H7 (cell line): Measurements from ENCODE around the gene RETREG2. TPM values are rescaled to one million over a fixed set of nuclear protein-coding genes. Genes with fewer than 3 reads are reported as not detected.
"Not testable (repeated sequence)": the region's sequence is repeated elsewhere in the genome, so short reads cannot be mapped to it uniquely, and the experiment has no call there.

Source experiments
- DNase-seq: peaks from one replicate; pipeline ENCODE4 v3.0.0; 2012
- H3K27me3 ChIP-seq: 2 replicates; pipeline ENCODE4 v1.6.0; 2011; ENCODE audit warnings: mild to moderate bottlenecking, low read length; ENCODE audit not compliant: control insufficient read depth, insufficient read depth
- H3K36me3 ChIP-seq: replicated peaks from 2 replicates; pipeline ENCODE4 v1.5.1; 2011; ENCODE audit warnings: low read length; ENCODE audit not compliant: control insufficient read depth, insufficient read depth
- H3K4me3 ChIP-seq: 2 replicates; pipeline ENCODE4 v1.5.1; 2011; ENCODE audit warnings: low read depth, mild to moderate bottlenecking, control low read depth, low read length, moderate library complexity; ENCODE audit not compliant: insufficient read depth
- total RNA-seq: library from RNA; depleted of rRNA; stranded (reverse); fragments of >200 nt; shearing (Covaris generic); gene quantifications from 2 replicates; pipeline ENCODE4 v1.2.3, GENCODE V29; 2014

The RETREG2 gene
- total RNA-seq, 1 experiment from 2014 or later: 64.5 TPM

GRCh38 chr2:219198974-219199373 is 20.9 kb downstream of the RETREG2 start:
- Histone ChIP-seq H3K27me3 (no peaks in the 10 kb centered on the region), H3K36me3 (no peaks in the 10 kb centered on the region), H3K4me3 (no peak overlapping the region)
- peak; percentile 26 for DNase-seq

GRCh38 chr2:219199470-219200211 is 21.6 kb downstream of the RETREG2 start:
- H3K27me3 ChIP-seq: no peaks in the 10 kb centered on the region
- DNase-seq: peak; percentile 23
- no peak overlapping the region for H3K4me3 ChIP-seq

DNA sequence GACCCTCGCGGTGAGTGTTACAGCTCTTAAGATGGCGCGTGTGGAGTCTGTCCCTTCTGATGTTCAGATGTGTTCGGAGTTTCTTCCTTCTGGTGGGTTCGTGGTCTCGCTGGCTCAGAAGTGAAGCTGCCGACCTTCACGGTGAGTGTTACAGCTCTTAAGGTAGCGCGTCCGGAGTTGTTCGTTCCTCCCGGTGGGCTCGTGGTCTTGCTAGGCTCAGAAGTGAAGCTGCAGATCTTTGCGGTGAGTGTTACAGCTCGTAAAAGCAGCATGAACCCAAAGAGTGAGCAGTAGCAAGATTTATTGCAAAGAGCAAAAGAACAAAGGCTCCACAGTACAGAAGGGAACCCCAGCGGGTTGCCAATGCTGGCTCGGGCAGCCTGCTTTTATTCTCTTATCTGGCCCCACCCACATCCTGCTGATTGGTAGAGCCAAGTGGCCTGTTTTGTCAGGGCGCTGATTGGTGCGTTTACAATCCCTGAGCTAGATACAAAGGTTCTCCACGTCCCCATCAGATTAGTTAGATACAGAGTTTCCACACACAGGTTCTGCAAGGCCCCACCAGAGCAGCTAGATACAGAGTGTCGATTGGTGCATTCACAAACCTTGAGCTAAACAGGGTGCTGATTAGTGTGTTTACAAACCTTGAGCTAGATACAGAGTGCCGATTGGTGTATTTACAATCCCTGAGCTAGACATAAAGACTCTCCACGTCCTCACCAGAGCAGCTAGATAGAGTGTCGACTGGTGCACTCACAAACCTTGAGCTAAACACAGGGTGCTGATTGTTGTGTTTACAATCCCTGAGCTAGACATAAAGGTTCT is 22.6 kb downstream of the RETREG2 start:
- H3K4me3 ChIP-seq, H3K36me3 ChIP-seq, H3K27me3 ChIP-seq, DNase-seq: not testable (repeated sequence)

More at GRCh38 chr2:219199470-219200211, 21.6 kb downstream of the RETREG2 start:
- H3K36me3 ChIP-seq: no peaks in the 10 kb centered on the region

GRCh38 chr2:219201331-219201730 is 23.3 kb downstream of the RETREG2 start:
- not testable (repeated sequence) for H3K36me3 ChIP-seq, DNase-seq, H3K27me3 ChIP-seq, H3K4me3 ChIP-seq

DNA sequence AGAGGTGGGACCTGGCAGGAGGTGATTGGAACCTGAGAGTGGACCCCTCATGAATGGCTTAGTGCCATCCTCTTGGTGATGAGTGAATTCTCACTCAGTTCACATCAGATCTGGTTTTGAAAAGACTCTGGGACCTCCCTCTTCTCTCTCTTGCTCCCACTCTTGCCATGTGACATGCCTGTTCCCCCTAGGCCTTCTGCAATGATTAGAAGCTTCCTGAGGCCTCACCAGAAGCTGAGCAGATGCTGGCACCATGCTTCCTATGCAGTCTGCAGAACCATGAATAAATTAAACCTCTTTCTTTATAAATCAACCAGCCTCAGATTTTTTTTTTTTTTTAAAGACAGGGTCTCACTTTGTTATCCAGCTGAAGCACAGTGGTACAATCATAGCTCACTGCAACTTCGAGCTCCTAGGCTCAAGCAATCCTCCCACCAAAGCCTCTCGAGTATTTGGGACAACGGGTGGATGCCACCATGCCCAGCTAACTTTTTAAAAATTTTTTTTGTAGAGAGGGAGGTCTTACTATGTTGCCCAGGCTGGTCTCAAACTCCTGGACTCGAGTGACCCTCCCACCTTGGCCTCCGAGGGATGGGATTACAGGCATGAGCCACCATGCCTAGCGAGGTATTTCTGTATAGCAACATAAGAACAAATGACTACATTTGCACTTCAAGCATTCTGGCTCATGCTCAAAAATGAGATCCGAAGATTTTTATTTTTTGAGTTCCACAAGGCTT is 26.5 kb downstream of the RETREG2 start:
- Histone ChIP-seq H3K36me3 (peaks cover 4% of the 10 kb centered on the region), H3K27me3 (no peaks in the 10 kb centered on the region), H3K4me3 (no peak overlapping the region)
- no peak for DNase-seq

- peaks cover 6% of the 10 kb centered on the region for H3K36me3 ChIP-seq
- H3K27me3 ChIP-seq: no peaks in the 10 kb centered on the region
- DNase-seq: no peak
- H3K4me3 ChIP-seq: no peak overlapping the region
Observed at GRCh38 chr2:219205165-219205538, 27.1 kb downstream of the RETREG2 start.

DNA sequence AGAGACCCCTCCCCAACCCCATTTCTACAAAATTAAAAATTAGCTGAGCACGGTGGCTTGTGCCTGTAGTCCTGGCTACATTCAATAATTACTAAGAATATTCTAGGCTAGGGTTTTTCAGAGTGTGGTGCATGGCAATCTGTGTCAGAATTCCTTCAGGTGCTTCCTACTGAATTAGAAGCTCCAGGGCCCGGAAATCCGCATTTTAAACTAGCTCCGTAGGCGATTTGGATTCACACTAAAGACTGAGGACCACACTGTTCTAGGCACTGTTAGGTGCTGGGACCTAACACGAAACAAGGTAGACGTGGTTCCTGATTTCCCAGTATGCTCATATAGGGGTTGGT is 27.9 kb downstream of the RETREG2 start:
- DNase-seq: no peak
- H3K27me3 ChIP-seq: no peaks in the 10 kb centered on the region
- H3K36me3 ChIP-seq: peaks cover 8% of the 10 kb centered on the region
- peak overlapping the region; percentile 73 for H3K4me3 ChIP-seq

DNA sequence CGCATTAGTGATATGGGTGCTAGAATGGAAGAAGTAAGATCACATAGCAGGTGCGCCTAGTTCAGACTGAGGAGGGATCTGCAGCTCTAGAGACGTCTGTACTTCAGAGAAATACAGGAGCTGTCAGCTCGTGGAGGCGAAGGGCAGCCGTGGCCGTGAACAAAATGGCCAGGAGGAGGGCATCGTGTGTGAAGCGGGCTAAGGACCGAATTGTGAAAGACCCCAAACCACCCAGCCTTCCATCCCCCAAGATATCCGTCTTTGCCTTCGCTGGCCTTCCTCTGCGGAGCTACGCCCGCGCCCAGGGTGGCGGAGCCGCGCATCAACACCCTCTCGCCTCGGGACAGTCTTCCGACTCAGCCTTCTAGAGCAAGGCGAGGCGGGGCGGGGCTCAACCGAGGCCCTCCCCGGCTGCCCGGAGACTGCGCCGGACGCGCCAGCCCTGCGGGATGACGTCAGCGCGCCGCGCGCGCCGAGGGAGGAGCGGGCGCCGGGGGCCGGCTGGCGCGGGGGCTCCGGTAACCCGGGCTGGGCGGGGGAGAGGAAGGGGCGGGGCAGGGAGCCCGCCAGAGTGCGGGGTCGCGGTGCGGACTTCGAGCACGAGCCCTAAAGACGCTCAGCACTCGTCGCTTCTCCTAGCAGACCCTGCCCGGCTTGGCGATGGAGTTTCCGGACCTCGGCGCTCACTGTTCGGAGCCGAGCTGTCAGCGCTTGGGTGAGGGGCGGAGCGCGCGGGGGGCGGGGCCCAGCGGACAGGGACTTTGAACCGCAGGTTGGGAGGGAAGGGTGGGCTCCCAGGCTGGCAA is 28.5 kb downstream of the RETREG2 start, which contains the start of gene ZFAND2B:
Gene ZFAND2B (plus strand): TSS at position 455 of the 806 bp plus-strand sequence. CDS start 206 bp downstream, at position 661.
- Histone ChIP-seq H3K36me3 (peaks cover 12% of the 10 kb centered on the region), H3K27me3 (no peaks in the 10 kb centered on the region), H3K4me3 (peak within 1 kb of the TSS; percentile 73)
- DNase-seq: peak; percentile 100

DNA sequence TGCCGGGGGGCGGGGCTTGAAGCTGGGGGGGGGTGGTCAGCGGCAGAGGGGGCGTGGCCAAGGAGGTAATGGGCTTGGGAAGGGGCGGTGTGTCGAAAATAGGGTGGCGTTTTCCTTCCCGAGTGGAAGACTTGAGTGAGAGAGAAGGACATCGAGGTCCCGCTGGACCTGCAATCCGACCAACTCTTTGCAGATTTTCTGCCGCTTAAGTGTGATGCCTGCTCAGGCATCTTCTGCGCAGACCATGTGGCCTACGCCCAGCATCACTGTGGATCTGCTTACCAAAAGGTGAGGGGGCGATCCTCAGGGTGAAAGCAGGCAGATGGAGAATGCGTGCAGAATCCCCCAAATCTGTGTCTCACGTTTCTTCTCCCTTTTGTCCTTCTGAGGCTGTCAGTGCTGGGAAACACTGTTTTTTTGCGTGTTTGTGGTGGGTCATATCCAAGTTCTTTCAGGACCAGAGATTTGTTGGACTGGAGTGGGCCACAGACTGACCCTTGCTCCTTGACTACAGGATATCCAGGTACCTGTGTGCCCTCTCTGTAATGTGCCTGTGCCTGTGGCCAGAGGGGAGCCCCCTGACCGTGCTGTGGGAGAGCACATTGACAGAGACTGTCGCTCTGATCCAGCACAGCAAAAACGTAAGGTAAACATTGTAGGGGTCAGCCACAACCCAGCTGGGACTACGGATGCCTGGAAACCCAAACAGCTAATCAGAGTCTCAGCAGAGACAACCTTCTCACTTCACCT is 29.2 kb downstream of the RETREG2 start:
- DNase-seq: no peak
- H3K4me3 ChIP-seq: peak overlapping the region; percentile 68
- H3K36me3 ChIP-seq: peaks cover 12% of the 10 kb centered on the region
- no peaks in the 10 kb centered on the region for H3K27me3 ChIP-seq

GRCh38 chr2:219207884-219208740 is 30.0 kb downstream of the RETREG2 start:
- DNase-seq: peak; percentile 21
- H3K27me3 ChIP-seq: no peaks in the 10 kb centered on the region
- H3K36me3 ChIP-seq: peaks cover 17% of the 10 kb centered on the region
- no peak overlapping the region for H3K4me3 ChIP-seq

- Histone ChIP-seq H3K4me3 (no peak overlapping the region), H3K36me3 (peaks cover 20% of the 10 kb centered on the region), H3K27me3 (no peaks in the 10 kb centered on the region)
- no peak for DNase-seq
Observed at GRCh38 chr2:219209236-219210195, 31.4 kb downstream of the RETREG2 start.
